HCT116 (cell line): ENCODE data around the gene ZBTB2. TPM values are rescaled to one million over a fixed set of nuclear protein-coding genes. Genes with fewer than 3 reads are reported as not detected.
A peak's percentile ranks its signal among the peaks of the same experiment; 100 is the strongest.

Source experiments
- ATAC-seq: fragments of 200-7000 bp; cut with Tn5 transposase; 2 replicates; pipeline ENCODE4 v1.9.1; 2020; ENCODE audit warnings: mild to moderate bottlenecking, moderate library complexity
- BruUV-seq: library from RNA; stranded (reverse); fragments of 400-500 nt; replicated peaks from 2 replicates; lab custom pipeline; 2021; lab: Mats Ljungman, UMichigan
- CTCF ChIA-PET: fragments of 300-600 bp; sonication (Branson Sonifier 250); formaldehyde crosslinking; loops from one replicate; lab custom pipeline; 2021; ENCODE audit warnings: antibody characterized with exemption; lab: Charles Lee
- POLR2A ChIA-PET: fragments of 300-600, 350-600 bp; sonication (Branson Sonifier 250); formaldehyde crosslinking; loops from one replicate; lab custom pipeline; 2021; ENCODE audit warnings: antibody characterized with exemption; lab: Charles Lee
- RAD21 ChIA-PET, 2 experiments: fragments of 300-600 bp; sonication (Branson Sonifier 250); formaldehyde crosslinking; loops; one replicate each; lab custom pipeline; 2023; ENCODE audit warnings: low total read pairs in 2 of 2; ENCODE audit not compliant: uncharacterized antibody in 2 of 2, unreplicated experiment in 2 of 2, low non-redundant PET in 1 of 2; lab: Charles Lee
- DNase-seq: peaks from one replicate; pipeline ENCODE4 v3.0.0-alpha.2; 2010; ENCODE audit warnings: low read depth, low spot score
- H2AFZ ChIP-seq: fragments of 200-600 bp; shearing (Covaris generic), sonication (generic); 2 replicates; pipeline ENCODE4 v1.6.1; 2017; ENCODE audit warnings: low read depth, mixed run types, mixed read lengths, antibody characterized with exemption, low read length; ENCODE audit not compliant: poor library complexity, severe bottlenecking
- H3K27ac ChIP-seq: 2 replicates; pipeline ENCODE4 v1.5.1; 2012; ENCODE audit warnings: low read depth, low read length
- H3K27me3 ChIP-seq: fragments of 200-600 bp; sonication (generic); 2 replicates; pipeline ENCODE4 v1.6.1; 2016; ENCODE audit warnings: mixed run types, low read length, mixed read lengths; ENCODE audit not compliant: insufficient read depth
- H3K36me3 ChIP-seq, 2 experiments: fragments of 200-500 bp in 1 of 2; fragments of 200-600 bp in 1 of 2; sonication (Bioruptor generic) in 1 of 2; sonication (generic) in 1 of 2; 2 replicates each; pipeline versions ENCODE4 v1.5.1 to v1.6.1; 2014 to 2016; ENCODE audit warnings: low read length in 2 of 2, inconsistent platforms in 1 of 2, mixed read lengths in 1 of 2, mixed run types in 1 of 2; ENCODE audit not compliant: insufficient read depth in 2 of 2, control insufficient read depth in 1 of 2
- H3K4me1 ChIP-seq, 2 experiments: fragments of 200-600 bp in 1 of 2; sonication (generic) in 1 of 2; 2 replicates each; pipeline versions ENCODE4 v1.5.1 to v1.6.1; 2012 to 2017; ENCODE audit warnings: low read length in 2 of 2, inconsistent platforms in 1 of 2, mild to moderate bottlenecking in 1 of 2, mixed read lengths in 1 of 2, mixed run types in 1 of 2, moderate library complexity in 1 of 2; ENCODE audit not compliant: insufficient read depth in 2 of 2, control insufficient read depth in 1 of 2
- H3K4me2 ChIP-seq: fragments of 200-600 bp; sonication (generic); 2 replicates; pipeline ENCODE4 v1.6.1; 2017; ENCODE audit warnings: mixed run types, low read length, mixed read lengths
- H3K4me3 ChIP-seq, 2 experiments: fragments of 200-600 bp in 1 of 2; sonication (generic) in 1 of 2; replicated peaks in 1 of 2; 2 replicates each; pipeline ENCODE4 v1.5.1; 2011 to 2016; ENCODE audit warnings: low read length in 2 of 2, control low read depth in 1 of 2, low read depth in 1 of 2, mild to moderate bottlenecking in 1 of 2, mixed read lengths in 1 of 2, mixed run types in 1 of 2
- H3K79me2 ChIP-seq: fragments of 200-600 bp; sonication (generic); 2 replicates; pipeline ENCODE4 v1.6.1; 2017; ENCODE audit warnings: mild to moderate bottlenecking, mixed run types, low read length, moderate library complexity, mixed read lengths; ENCODE audit not compliant: insufficient read depth
- H3K9ac ChIP-seq: fragments of 200-600 bp; sonication (generic); 2 replicates; pipeline ENCODE4 v1.6.1; 2016; ENCODE audit warnings: low read length, mixed read lengths
- H3K9me2 ChIP-seq: fragments of 200-600 bp; sonication (generic), shearing (Covaris generic); 2 replicates; pipeline ENCODE4 v1.6.1; 2017; ENCODE audit warnings: mixed run types, mild to moderate bottlenecking, moderate library complexity; ENCODE audit not compliant: insufficient read depth
- H3K9me3 ChIP-seq, 2 experiments: fragments of 200-500 bp in 1 of 2; fragments of 200-600 bp in 1 of 2; sonication (Bioruptor generic) in 1 of 2; sonication (generic) in 1 of 2; 2 replicates each; pipeline ENCODE4 v1.6.1; 2014 to 2017; ENCODE audit warnings: low read length in 2 of 2, mixed read lengths in 2 of 2, inconsistent platforms in 1 of 2, low read depth in 1 of 2, mild to moderate bottlenecking in 1 of 2, mixed run types in 1 of 2, moderate library complexity in 1 of 2; ENCODE audit not compliant: control insufficient read depth in 1 of 2, insufficient read depth in 1 of 2
- H4K20me1 ChIP-seq: fragments of 200-600 bp; sonication (generic), shearing (Covaris generic); 2 replicates; pipeline ENCODE4 v1.6.1; 2017; ENCODE audit warnings: mixed run types, mild to moderate bottlenecking, moderate library complexity; ENCODE audit not compliant: insufficient read depth
- ATF3 ChIP-seq: IDR thresholded peaks from 2 replicates; pipeline ENCODE4 v1.6.1; 2012
- CBX3 ChIP-seq: IDR thresholded peaks from 2 replicates; pipeline ENCODE4 v1.6.1; 2012; ENCODE audit warnings: low read depth
- CTCF ChIP-seq, 3 experiments: fragments of 200-600 bp in 1 of 3; sonication (generic) in 1 of 3; IDR thresholded peaks in 2 of 3; conservative IDR thresholded peaks in 1 of 3; 2 replicates each; pipeline ENCODE4 v1.5.1; 2012 to 2017; ENCODE audit warnings: low read depth in 2 of 3, low read length in 2 of 3, antibody characterized with exemption in 1 of 3, borderline replicate concordance in 1 of 3, control low read depth in 1 of 3, mild to moderate bottlenecking in 1 of 3, mixed read lengths in 1 of 3, mixed run types in 1 of 3, moderate library complexity in 1 of 3; ENCODE audit not compliant: insufficient read depth in 1 of 3
- EZH2 ChIP-seq: fragments of 200-600 bp; sonication (generic); IDR thresholded peaks from 2 replicates; pipeline ENCODE4 v1.6.1; 2017; ENCODE audit warnings: antibody characterized with exemption, mixed run types
- EZH2phosphoT487 ChIP-seq: fragments of 200-600 bp; IDR thresholded peaks from 2 replicates; pipeline ENCODE4 v1.6.1; 2018; ENCODE audit warnings: antibody characterized with exemption, borderline replicate concordance
- POLR2A ChIP-seq: IDR thresholded peaks from 2 replicates; pipeline ENCODE4 v1.7.0; 2011; ENCODE audit warnings: borderline replicate concordance; ENCODE audit not compliant: insufficient read depth, insufficient read length; ENCODE audit errors: extremely low read depth
- RAD21 ChIP-seq: IDR thresholded peaks from 2 replicates; pipeline ENCODE4 v1.6.1; 2012; ENCODE audit warnings: low read depth, mild to moderate bottlenecking
- TCF7L2 ChIP-seq: IDR thresholded peaks from 2 replicates; pipeline ENCODE4 v1.7.0; 2011; ENCODE audit warnings: borderline replicate concordance, inconsistent platforms; ENCODE audit not compliant: insufficient read depth, insufficient read length; ENCODE audit errors: extremely low read depth
- YY1 ChIP-seq: IDR thresholded peaks from 2 replicates; pipeline ENCODE4 v1.6.1; 2011; ENCODE audit warnings: low read length, low read depth, moderate library complexity, mild to moderate bottlenecking; ENCODE audit not compliant: insufficient replicate concordance; ENCODE audit errors: extremely low read depth
- ZFX ChIP-seq: fragments of 450-650 bp; IDR thresholded peaks from 2 replicates; pipeline ENCODE4 v1.6.1; 2017
- intact Hi-C: fragments of 100-400 bp; cut with micrococcal nuclease; formaldehyde crosslinking; loops from 2 replicates; pipeline ENCODE4 v1.10.0; 2022
- total RNA-seq: library from RNA; stranded (reverse); gene quantifications from one replicate; pipeline ENCODE4 v1.2.1, GENCODE V29; 2021; ENCODE audit not compliant: unreplicated experiment
- TF ChIP-seq, protein P1 (sequence below): IDR thresholded peaks from 2 replicates; pipeline ENCODE4 v1.6.1; 2011; ENCODE audit warnings: mild to moderate bottlenecking, low read length, moderate library complexity; ENCODE audit not compliant: insufficient replicate concordance; ENCODE audit errors: extremely low read depth

The ZBTB2 gene
- total RNA-seq, 1 experiment from 2014 or later, result 12.5 TPM

GRCh38 chr6:151430886-151431285 lies 39.5 kb upstream of the ZBTB2 start:
- ChIA-PET RAD21 (no interaction called here), CTCF (no interaction called here), POLR2A (no interaction called here)
- H3K9me2 ChIP-seq, result no peaks in the 10 kb centered on the region
- no peak; the same call in 1 of the 2 replicates for ATAC-seq
- H3K27ac ChIP-seq, result no peak overlapping the region
- H3K4me1 ChIP-seq, result no peaks in the 10 kb centered on the region
- no peak overlapping the region for H3K9ac ChIP-seq
- BruUV-seq, result no TSS peak
- no peaks in the 10 kb centered on the region for H3K9me3 ChIP-seq
- intact Hi-C loops, result no loop called here
- H4K20me1 ChIP-seq, result no peaks in the 10 kb centered on the region
- H2AFZ ChIP-seq, result no peak overlapping the region
- DNase-seq, result no peak
- H3K4me3 ChIP-seq, result no peak overlapping the region
- H3K79me2 ChIP-seq, result no peaks in the 10 kb centered on the region
- no peak overlapping the region for H3K4me2 ChIP-seq
- no peaks in the 10 kb centered on the region for H3K27me3 ChIP-seq
- TF ChIP-seq CTCF (IDR thresholded peaks at IDR 0.05 in 2 of 3, conservative IDR thresholded peaks at IDR 0.05 in 1 of 3; ENCODE audit: borderline replicate concordance in 1 of 3, insufficient read depth in 1 of 3, low read depth in 2 of 3, low read length in 2 of 3), result 0 out of 6 replicates have a peak, but pooled peaks of 1 of the 3 experiments have one; percentile 12
- TF ChIP-seq RAD21, result peak; percentile 42; the same call in 1 of the 2 replicates
- TF ChIP-seq EZH2, result no peak
- H3K36me3 ChIP-seq, result peaks cover 16 to 30% of the 10 kb centered on the region in 2 experiments

DNA sequence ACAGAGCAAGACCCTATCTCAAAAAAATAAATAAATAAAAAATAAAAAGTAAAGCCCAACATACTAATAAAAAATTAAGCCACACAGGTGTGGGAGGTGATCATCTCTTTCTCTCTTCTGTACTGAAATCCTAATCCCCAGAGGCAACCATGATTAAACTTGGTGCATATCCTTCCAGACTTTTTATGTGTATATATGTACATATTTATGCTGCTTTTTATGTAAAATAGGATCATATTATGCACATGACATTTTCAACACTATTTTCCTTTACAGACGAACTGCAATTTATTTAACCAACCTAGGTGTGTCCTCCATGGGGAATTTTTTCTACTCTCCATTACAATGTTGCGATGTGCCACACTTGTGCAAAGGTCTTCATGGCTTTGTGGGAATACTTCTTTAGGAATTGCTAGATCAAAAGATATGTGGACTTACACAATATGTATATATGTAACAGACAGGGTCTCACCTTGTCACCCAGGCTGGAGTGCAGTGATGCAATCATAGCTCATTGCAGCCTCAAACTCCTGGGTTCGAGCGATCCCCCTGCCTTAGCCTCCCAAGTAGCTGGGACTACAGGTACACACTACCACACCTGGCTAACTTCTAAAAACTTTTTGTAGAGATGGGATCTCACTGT lies 36.9 kb upstream of the ZBTB2 start:
- intact Hi-C loops, result no loop called here
- BruUV-seq, result no TSS peak
- H3K4me2 ChIP-seq, result no peak overlapping the region
- ATAC-seq (no peak), DNase-seq (no peak)
- ChIA-PET POLR2A (no interaction called here), RAD21 (no interaction called here), CTCF (no interaction called here)
- H3K27me3 ChIP-seq, result no peaks in the 10 kb centered on the region
- H3K4me1 ChIP-seq, result no peaks in the 10 kb centered on the region
- no peak overlapping the region for H3K27ac ChIP-seq
- H3K79me2 ChIP-seq, result no peaks in the 10 kb centered on the region
- H3K9ac ChIP-seq, result no peak overlapping the region
- H3K9me3 ChIP-seq, result no peaks in the 10 kb centered on the region
- no peaks in the 10 kb centered on the region for H3K9me2 ChIP-seq
- H3K4me3 ChIP-seq, result no peak overlapping the region
- no peak overlapping the region for H2AFZ ChIP-seq
- H3K36me3 ChIP-seq, result peaks cover 17 to 30% of the 10 kb centered on the region in 2 experiments
- no peaks in the 10 kb centered on the region for H4K20me1 ChIP-seq
- no peak for TF ChIP-seq RAD21
- TF ChIP-seq EZH2phosphoT487, result no peak
- no peak for TF ChIP-seq CTCF (IDR thresholded peaks at IDR 0.05 in 2 of 3, conservative IDR thresholded peaks at IDR 0.05 in 1 of 3; ENCODE audit: borderline replicate concordance in 1 of 3, insufficient read depth in 1 of 3, low read depth in 2 of 3, low read length in 2 of 3)
- TF ChIP-seq, protein P1, sequence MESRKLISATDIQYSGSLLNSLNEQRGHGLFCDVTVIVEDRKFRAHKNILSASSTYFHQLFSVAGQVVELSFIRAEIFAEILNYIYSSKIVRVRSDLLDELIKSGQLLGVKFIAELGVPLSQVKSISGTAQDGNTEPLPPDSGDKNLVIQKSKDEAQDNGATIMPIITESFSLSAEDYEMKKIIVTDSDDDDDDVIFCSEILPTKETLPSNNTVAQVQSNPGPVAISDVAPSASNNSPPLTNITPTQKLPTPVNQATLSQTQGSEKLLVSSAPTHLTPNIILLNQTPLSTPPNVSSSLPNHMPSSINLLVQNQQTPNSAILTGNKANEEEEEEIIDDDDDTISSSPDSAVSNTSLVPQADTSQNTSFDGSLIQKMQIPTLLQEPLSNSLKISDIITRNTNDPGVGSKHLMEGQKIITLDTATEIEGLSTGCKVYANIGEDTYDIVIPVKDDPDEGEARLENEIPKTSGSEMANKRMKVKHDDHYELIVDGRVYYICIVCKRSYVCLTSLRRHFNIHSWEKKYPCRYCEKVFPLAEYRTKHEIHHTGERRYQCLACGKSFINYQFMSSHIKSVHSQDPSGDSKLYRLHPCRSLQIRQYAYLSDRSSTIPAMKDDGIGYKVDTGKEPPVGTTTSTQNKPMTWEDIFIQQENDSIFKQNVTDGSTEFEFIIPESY, result no peak
- TF ChIP-seq ZFX, result no peak
- TF ChIP-seq TCF7L2, result no peak
- no peak for TF ChIP-seq CBX3
- TF ChIP-seq YY1, result no peak
- no peak for TF ChIP-seq POLR2A
- TF ChIP-seq ATF3, result no peak
